GM18520 (cell line): ENCODE results near the gene PPIL3.
"Not testable (repeated sequence)": the region's sequence is repeated elsewhere in the genome, so short reads cannot be mapped to it uniquely, and the experiment has no call there.

Experiments used
- ATAC-seq: cut with Tn5 transposase; IDR thresholded peaks from one replicate; pipeline ENCODE4 v1.9.1; 2021; ENCODE audit not compliant: unreplicated experiment

The PPIL3 gene

GRCh38 chr2:200888704-200889625 is at the start of gene PPIL3, which contains the start of gene NIF3L1:
PPIL3 (minus strand) TSS chr2:200889077; CDS start chr2:200887615, 1,462 bp downstream.
NIF3L1 (plus strand) TSS chr2:200889371; CDS start chr2:200891944, 2,573 bp downstream.
- peak; percentile 91 for ATAC-seq

GRCh38 chr2:200930947-200931626 is 42.2 kb upstream of the PPIL3 start:
- ATAC-seq: no peak

DNA sequence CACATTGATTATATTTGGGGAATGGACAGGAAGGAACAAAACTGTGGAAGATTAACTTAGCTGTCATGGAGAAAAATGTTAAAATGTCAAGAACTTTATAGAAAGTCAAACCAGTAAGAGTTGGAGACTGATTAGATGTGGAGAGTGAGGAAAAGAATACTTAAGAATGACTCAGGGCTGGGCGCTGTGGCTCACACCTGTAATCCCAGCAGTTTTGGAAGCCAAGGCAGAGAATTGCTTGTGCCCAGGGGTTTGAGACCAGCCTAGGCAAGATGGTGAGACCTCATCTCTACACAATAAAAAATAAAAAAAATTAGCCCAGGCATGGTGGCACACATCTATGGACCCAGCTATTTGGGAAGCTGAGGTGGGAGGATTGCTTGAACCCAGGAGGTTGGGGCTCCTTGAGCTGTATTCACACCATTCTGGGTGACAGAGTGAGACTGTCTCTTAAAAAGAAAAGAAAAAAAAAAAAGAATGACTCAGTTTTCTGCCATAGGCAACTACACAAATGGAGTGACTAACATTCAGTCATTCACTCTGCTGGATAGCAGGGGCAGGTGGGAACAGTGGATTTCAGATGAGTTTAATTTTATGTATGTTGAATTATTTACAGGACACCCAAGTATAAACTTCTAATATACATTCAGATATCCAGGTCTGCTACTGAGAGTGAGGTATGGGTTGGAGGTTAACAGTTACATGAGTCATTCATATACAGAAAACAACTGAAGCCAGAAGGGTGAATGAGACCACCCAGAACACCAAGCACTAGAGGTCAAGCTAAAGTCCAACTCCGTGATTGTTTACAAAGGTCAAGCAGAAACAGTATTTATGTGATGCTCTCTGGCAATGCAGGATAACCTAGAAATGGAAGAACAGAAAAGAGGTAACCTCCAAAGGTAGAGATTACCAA is 40.7 kb upstream of the PPIL3 start:
- ATAC-seq: no peak

DNA sequence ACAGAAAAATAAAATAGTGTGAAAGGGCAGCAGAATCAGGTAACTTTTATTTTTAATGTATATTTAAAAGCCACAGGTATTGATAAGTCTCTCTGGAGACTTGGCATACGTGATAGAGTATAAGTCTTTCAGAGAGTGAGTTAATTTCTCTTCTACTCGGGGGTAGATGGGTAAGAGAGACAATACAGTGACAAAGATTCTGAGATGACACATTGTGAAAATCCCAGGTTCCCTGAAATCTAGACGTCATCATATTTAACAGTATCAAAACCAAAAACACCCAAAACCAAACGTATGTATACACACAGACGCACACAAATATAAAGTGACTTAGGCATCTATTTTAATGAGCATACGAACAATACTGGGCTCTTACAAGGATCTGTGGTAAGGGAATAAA is 33.6 kb upstream of the PPIL3 start:
- no peak for ATAC-seq

DNA sequence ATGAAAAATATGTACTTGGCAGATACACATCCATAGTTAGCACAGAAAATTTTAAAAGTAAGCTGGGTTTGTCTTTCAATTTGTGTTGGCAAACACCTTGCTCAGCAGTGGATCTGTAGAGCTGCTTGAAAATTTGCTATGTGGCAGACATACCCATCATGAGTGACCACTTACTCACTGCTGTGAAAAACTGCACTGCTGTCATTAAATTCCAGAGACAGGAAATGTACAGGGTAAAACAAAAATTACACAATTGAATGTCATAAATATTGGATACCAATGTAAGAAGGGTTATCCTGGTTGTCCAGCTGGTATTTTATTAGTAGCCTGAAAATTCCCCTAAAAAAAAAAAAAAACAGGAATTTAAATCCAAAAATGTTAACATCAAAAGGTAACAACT is 24.8 kb upstream of the PPIL3 start:
- ATAC-seq: no peak

DNA sequence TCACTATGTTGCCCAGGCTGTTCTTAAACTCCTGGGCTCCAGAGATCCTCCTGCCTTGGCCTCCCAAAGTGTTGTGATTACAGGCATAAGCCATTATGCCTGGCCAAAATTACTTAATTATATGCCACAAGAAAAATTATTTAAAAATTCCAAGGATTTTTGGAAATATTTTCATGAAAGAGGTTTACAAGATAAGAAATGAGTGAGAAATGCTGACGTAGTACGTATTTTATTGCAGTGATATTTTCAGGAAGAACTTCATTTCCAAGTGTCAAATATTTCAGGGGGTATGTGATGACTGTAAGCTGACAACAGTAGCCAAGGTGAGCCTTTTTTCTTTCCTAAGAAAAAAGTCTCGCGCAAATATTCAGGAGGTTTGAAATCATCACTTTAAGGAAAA is 21.1 kb upstream of the PPIL3 start:
- ATAC-seq: no peak

DNA sequence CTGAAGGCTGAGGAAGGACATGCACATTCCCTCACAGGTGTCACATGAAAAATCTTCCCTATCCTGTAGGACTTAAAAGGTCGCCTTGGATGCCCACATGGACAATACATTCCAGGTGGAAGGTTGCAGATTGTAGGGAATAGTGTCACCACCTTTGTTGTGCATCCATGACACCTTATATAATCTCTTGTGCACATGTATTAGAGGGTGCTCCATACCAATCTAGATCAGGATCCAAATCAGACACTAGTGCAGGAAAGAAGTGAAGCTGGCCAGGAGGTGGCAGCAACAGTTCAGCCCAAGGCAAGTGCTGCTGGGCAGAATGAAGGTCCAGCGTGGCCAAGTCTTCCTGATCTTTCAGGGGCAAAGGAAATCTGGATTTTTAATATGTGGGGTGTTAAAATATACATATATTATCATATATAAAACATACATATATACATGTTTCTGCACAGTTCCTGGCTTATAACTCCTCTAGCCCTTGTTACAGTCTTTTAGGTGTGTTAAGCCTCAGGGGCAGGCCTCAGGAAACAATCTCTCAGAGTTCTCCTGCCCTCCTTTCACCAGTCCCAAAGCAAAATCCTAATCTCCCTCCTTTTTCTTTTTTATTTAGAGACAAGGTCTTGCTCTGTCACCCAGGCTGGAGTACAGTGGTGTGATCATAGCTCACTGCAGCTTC is 16.9 kb upstream of the PPIL3 start:
- no peak for ATAC-seq

GRCh38 chr2:200901459-200902072 is 12.7 kb upstream of the PPIL3 start:
- peak; percentile 93 for ATAC-seq

- no peak for ATAC-seq
Observed at GRCh38 chr2:200899482-200899881, 10.6 kb upstream of the PPIL3 start.

DNA sequence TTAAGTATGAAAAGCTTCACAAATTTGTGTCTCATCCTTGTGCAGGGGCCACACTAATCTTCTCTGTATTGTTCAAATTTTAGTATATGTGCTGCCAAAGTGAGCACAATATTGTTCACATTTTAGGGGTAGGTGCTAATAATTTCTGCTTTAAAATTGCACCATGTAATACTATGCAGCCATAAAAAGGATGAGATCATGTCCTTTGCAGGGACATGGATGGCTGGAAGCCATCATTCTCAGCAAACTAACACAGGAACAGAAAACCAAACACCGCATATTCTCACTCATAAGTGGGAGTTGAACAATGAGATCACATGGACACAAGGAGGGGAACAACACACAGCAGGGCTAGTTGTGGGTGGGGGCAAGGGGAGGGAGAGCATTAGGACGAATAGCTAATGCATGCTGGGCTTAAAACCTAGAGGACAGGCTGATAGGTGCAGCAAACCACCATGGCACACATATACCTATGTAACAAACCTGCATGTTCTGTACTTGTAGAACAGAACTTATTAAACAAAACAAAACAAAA is 7.1 kb downstream of the PPIL3 start:
- not testable (repeated sequence) for ATAC-seq

DNA sequence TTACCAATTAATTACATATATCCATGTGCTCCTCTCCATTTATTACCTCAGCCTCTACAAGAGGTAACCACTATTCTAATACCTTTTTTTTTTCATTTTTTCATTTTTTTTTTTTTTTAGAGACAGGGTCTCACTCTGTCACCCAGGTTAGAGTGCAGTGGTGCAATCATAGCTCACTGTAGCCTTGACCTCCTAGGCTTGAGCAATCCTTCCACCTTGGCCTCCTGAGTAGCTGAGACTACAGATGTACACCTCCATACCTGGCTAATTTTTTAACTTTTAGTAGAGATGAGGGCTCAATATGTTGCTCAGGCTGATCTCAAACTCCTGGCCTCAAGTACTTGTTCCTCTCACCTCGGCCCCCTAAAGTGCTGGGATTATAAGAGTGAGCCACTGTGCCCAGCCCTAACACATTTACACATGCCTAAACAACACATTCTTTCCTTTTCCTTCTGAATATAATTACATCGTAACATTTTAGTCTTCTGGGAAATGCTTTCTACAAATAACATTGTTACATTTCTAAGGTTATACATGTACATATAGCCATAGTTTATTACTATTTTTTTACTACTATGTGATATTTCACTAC is 10.5 kb downstream of the PPIL3 start:
- no peak for ATAC-seq

DNA sequence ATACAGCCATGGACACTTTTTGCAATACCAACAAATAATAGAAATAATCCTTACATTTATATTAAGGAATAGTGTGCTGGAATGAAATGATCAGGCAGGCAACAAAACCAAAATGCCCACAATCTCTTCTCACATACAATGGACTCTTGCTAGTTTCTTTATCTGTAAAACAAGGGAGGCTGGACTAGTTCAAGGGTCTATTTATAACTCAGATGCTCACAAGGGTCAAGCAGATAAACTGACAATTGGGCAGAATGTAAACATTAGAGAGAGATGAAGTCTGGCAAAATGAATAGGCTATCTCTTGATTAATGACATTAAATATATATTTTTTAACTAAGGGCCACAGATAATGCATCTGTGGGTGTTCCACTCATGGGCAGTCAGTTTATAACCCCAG is 11.4 kb downstream of the PPIL3 start:
- no peak for ATAC-seq

DNA sequence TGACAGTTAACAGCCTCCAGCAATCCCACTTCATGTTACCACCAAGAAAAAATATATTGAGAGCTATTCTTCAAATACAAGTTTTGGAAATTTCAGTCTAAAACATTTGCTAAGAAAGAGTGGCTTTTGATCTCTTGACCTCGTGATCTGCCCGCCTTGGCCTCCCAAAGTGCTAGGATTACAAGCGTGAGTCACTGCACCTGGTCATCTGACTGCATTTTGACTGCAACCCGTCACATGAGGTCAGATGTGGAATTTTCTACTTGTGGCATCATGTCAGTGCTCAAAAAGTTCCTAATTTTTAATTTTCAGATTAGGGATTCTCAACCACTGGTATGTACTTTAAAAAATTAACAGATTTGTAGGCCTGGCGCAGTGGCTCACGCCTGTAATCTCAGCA is 15.3 kb downstream of the PPIL3 start:
- no peak for ATAC-seq

GRCh38 chr2:200871151-200871550 is 17.7 kb downstream of the PPIL3 start:
- ATAC-seq: no peak

GRCh38 chr2:200869014-200869413 is 19.9 kb downstream of the PPIL3 start:
- no peak for ATAC-seq

DNA sequence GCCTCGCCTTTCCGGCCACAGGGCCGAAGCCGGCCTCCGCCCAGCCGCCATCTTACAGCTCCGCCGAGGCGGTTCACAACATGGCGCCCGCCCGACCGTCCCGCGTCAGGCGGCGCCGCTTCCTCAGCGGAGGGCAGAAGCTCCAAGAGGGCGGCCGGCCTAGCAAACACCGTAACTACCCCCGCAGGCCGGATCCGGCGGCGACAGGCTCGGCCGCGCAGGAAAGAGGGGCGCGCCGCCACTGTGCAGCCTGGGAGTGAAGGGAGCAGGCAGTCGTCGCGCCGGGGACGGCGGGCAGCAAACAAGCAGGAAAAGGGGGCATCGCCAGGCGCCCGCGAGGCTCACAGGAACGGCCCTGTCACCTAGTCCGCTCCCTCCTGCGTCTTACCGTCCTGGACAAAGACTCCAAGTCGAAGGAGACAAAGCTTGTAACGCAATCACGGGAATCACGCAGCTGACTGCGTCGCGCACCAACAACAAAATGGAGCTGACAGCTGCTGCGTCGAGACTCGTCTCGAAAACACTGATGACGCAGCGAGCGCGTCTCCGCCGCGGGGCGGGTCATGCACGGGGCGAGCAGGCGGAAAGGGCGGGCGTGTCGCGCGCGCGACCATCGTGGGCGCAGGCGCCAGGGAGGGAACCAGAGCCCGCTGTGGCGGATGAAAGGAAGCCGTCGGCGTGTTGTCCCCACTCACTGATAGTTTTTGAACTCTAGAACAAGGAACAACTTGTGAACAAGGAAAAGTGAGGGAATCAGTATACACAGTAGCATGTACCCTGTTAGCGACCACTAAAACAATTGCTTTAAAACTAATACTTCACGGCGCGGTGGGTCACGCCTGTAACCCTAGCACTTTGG is 24.5 kb downstream of the PPIL3 start, which contains the start of gene CLK1:
Gene CLK1 (minus strand): TSS at position 483 of the 859 bp plus-strand sequence. CDS start 2,796 bp downstream, outside the sequence.
- peak; percentile 83 for ATAC-seq

DNA sequence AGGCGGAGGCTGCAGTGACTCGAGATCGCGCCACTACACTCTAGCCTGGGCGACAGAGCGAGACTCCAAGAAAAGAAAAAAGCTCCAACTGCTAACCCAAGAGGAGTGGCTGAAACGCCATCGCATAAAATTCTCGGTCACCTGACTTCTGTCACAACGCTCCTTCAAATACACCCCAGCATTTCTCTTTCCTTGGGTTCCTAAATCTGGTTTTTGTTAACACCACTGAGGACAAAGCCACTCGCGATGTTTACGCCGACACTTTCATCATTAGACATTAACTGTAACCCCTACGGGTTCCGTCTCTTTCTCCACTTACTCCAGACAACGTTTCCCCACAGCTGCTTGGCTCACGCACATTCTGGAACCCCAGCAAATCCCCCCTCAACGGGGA is 25.1 kb downstream of the PPIL3 start:
- peak; percentile 3 for ATAC-seq

DNA sequence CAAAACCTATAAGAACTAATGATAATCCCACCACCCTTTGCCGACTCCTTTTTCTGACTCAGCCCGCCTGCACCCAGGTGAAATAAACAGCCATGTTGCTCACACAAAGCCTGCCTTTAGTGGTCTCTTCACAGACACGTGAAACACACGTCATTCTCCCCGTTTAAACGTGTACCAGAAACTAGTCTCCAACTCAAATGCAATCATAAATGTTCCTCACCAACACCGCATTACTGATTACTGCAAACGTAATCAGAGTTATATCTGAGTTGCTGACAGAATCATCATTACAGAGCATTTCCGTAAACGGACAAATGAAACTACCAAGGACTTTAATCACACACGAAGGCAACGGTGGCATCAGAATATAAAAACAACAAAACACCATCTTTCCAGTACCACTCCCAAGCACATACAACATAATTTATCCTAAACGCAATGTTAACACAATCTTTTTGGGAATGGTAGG is 26.3 kb downstream of the PPIL3 start:
- no peak for ATAC-seq
